ENCODE data around the gene TSC22D1. TPM values are rescaled to one million over a fixed set of nuclear protein-coding genes. Genes with fewer than 3 reads are reported as not detected.

The TSC22D1 gene
- total RNA-seq, 1 experiment from 2014 or later = 72.5 TPM

DNA sequence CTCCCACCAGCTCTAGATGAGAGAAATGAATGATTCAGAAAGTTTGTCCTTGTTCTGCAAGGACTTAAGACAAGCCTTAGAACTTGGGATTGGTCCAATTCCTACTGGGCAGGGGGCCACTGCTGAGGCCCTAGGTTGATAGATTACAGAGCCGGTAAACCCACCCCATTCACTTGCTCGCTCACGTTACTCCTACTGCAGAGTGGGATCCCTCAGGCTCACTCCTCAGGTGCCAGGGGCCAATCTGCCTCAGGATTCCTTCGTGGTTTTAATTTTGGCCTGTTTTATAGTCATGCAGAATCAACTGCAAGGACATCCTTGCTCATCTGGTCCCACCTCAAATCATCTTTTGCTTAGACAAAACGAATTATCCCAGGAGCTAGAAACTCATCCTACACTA, 143.5 kb downstream of the TSC22D1 start (continued):
- TF ChIP-seq TCF7 (CRISPR knock-in tag; IDR thresholded peaks at IDR 0.05; ENCODE audit: low read depth) (no peak), ELF4 (CRISPR knock-in tag; IDR thresholded peaks at IDR 0.05; ENCODE audit: low read depth) (no peak), IRF2 (CRISPR knock-in tag; IDR thresholded peaks at IDR 0.05; ENCODE audit: borderline replicate concordance, low read depth) (no peak)
- TF ChIP-seq, protein P1, sequence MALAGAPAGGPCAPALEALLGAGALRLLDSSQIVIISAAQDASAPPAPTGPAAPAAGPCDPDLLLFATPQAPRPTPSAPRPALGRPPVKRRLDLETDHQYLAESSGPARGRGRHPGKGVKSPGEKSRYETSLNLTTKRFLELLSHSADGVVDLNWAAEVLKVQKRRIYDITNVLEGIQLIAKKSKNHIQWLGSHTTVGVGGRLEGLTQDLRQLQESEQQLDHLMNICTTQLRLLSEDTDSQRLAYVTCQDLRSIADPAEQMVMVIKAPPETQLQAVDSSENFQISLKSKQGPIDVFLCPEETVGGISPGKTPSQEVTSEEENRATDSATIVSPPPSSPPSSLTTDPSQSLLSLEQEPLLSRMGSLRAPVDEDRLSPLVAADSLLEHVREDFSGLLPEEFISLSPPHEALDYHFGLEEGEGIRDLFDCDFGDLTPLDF (CRISPR knock-in tag; IDR thresholded peaks at IDR 0.05) = no peak

DNA sequence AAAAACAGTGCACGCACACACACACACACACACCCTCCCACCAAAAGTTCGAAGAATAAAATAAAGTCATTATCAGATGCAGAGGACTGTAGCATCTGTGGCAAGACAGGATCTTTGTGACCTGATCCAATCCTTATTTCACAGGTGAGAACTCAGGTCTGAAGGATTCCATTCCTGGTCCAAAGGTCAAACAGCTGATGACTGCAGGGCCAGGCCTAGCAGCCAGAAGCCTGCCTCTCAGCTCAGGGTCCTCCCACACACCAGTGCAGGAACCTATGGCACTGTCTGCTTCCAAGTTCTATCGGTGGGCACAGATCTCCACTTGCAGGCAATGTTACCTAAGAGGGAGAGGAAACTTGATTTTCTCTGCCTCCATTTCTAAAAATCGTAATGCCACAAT, 145.0 kb downstream of the TSC22D1 start:
- ChIA-PET CTCF (interaction anchor here (1.1 kb wide), 1 partner anchor 10 kb away, joined by 7 read pairs; no protein-coding TSS in a partner anchor), POLR2A (no interaction called here)
- Mint-ChIP-seq H3K36me3 (peaks cover 26% of the 10 kb centered on the region), H3K4me3 (no peak overlapping the region), H3K9me3 (peaks cover 10% of the 10 kb centered on the region), H3K4me1 (peaks cover 12% of the 10 kb centered on the region), H3K27me3 (ENCODE audit: low read depth) (no peaks in the 10 kb centered on the region), H3K27ac (peak overlapping the region; percentile 57; the same call in 1 of the 2 replicates)
- no peak for DNase-seq (ENCODE audit: low spot score)
- no peak for ATAC-seq
- TF ChIP-seq, protein P2, sequence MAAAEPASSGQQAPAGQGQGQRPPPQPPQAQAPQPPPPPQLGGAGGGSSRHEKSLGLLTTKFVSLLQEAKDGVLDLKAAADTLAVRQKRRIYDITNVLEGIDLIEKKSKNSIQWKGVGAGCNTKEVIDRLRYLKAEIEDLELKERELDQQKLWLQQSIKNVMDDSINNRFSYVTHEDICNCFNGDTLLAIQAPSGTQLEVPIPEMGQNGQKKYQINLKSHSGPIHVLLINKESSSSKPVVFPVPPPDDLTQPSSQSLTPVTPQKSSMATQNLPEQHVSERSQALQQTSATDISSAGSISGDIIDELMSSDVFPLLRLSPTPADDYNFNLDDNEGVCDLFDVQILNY (CRISPR knock-in tag; IDR thresholded peaks at IDR 0.05) = no peak
- no peak for TF ChIP-seq SMAD3 (CRISPR knock-in tag; IDR thresholded peaks at IDR 0.05; ENCODE audit: borderline replicate concordance)
- TF ChIP-seq, protein P3, sequence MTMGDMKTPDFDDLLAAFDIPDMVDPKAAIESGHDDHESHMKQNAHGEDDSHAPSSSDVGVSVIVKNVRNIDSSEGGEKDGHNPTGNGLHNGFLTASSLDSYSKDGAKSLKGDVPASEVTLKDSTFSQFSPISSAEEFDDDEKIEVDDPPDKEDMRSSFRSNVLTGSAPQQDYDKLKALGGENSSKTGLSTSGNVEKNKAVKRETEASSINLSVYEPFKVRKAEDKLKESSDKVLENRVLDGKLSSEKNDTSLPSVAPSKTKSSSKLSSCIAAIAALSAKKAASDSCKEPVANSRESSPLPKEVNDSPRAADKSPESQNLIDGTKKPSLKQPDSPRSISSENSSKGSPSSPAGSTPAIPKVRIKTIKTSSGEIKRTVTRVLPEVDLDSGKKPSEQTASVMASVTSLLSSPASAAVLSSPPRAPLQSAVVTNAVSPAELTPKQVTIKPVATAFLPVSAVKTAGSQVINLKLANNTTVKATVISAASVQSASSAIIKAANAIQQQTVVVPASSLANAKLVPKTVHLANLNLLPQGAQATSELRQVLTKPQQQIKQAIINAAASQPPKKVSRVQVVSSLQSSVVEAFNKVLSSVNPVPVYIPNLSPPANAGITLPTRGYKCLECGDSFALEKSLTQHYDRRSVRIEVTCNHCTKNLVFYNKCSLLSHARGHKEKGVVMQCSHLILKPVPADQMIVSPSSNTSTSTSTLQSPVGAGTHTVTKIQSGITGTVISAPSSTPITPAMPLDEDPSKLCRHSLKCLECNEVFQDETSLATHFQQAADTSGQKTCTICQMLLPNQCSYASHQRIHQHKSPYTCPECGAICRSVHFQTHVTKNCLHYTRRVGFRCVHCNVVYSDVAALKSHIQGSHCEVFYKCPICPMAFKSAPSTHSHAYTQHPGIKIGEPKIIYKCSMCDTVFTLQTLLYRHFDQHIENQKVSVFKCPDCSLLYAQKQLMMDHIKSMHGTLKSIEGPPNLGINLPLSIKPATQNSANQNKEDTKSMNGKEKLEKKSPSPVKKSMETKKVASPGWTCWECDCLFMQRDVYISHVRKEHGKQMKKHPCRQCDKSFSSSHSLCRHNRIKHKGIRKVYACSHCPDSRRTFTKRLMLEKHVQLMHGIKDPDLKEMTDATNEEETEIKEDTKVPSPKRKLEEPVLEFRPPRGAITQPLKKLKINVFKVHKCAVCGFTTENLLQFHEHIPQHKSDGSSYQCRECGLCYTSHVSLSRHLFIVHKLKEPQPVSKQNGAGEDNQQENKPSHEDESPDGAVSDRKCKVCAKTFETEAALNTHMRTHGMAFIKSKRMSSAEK (CRISPR knock-in tag; IDR thresholded peaks at IDR 0.05; ENCODE audit: borderline replicate concordance) = no peak

DNA sequence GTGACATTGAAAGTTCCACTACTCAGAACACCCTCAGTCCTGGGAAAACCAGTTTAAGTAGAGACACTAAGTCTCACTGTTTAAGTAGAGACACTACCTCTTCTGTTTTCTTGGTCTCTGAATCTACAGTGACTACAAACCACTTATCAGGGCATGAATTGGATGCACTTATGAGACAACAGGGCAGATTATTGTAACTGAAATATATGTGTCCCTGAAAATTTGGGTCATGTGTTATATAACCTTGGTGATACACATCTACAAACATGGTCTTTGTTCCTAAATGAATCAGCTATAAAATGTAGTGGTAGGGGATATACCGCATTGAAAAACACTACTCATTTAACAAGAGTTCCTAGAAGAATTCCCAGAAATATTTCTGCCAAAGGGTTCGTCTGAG, 146.8 kb downstream of the TSC22D1 start:
- ChIA-PET CTCF (no interaction called here), POLR2A (no interaction called here)
- Mint-ChIP-seq H3K9me3 (peaks cover 10% of the 10 kb centered on the region), H3K4me1 (peaks cover 6% of the 10 kb centered on the region), H3K27ac (no peak overlapping the region), H3K27me3 (ENCODE audit: low read depth) (no peaks in the 10 kb centered on the region), H3K4me3 (no peak overlapping the region), H3K36me3 (peaks cover 19% of the 10 kb centered on the region)
- no peak for DNase-seq (ENCODE audit: low spot score)
- ATAC-seq = no peak
- TF ChIP-seq, protein P4, sequence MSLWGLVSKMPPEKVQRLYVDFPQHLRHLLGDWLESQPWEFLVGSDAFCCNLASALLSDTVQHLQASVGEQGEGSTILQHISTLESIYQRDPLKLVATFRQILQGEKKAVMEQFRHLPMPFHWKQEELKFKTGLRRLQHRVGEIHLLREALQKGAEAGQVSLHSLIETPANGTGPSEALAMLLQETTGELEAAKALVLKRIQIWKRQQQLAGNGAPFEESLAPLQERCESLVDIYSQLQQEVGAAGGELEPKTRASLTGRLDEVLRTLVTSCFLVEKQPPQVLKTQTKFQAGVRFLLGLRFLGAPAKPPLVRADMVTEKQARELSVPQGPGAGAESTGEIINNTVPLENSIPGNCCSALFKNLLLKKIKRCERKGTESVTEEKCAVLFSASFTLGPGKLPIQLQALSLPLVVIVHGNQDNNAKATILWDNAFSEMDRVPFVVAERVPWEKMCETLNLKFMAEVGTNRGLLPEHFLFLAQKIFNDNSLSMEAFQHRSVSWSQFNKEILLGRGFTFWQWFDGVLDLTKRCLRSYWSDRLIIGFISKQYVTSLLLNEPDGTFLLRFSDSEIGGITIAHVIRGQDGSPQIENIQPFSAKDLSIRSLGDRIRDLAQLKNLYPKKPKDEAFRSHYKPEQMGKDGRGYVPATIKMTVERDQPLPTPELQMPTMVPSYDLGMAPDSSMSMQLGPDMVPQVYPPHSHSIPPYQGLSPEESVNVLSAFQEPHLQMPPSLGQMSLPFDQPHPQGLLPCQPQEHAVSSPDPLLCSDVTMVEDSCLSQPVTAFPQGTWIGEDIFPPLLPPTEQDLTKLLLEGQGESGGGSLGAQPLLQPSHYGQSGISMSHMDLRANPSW (CRISPR knock-in tag; conservative IDR thresholded peaks at IDR 0.05; ENCODE audit: low read depth) = no peak
- TF ChIP-seq CBFB (CRISPR knock-in tag; IDR thresholded peaks at IDR 0.05; ENCODE audit: low read depth) (no peak), MXD4 (CRISPR knock-in tag; IDR thresholded peaks at IDR 0.05; ENCODE audit: borderline replicate concordance) (no peak), ZNF416 (CRISPR knock-in tag; IDR thresholded peaks at IDR 0.05) (no peak), ZNF232 (CRISPR knock-in tag; IDR thresholded peaks at IDR 0.05) (no peak), KAT7 (CRISPR knock-in tag; IDR thresholded peaks at IDR 0.05; ENCODE audit: borderline replicate concordance) (no peak), PRRX2 (CRISPR knock-in tag; IDR thresholded peaks at IDR 0.05) (no peak), ZNF396 (CRISPR knock-in tag; IDR thresholded peaks at IDR 0.05; ENCODE audit: borderline replicate concordance) (no peak), ZNF423 (CRISPR knock-in tag; IDR thresholded peaks at IDR 0.05) (no peak)
- TF ChIP-seq, protein P5, sequence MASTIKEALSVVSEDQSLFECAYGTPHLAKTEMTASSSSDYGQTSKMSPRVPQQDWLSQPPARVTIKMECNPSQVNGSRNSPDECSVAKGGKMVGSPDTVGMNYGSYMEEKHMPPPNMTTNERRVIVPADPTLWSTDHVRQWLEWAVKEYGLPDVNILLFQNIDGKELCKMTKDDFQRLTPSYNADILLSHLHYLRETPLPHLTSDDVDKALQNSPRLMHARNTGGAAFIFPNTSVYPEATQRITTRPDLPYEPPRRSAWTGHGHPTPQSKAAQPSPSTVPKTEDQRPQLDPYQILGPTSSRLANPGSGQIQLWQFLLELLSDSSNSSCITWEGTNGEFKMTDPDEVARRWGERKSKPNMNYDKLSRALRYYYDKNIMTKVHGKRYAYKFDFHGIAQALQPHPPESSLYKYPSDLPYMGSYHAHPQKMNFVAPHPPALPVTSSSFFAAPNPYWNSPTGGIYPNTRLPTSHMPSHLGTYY (CRISPR knock-in tag; IDR thresholded peaks at IDR 0.05) = no peak
- TF ChIP-seq, protein P6, sequence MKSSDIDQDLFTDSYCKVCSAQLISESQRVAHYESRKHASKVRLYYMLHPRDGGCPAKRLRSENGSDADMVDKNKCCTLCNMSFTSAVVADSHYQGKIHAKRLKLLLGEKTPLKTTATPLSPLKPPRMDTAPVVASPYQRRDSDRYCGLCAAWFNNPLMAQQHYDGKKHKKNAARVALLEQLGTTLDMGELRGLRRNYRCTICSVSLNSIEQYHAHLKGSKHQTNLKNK (CRISPR knock-in tag; IDR thresholded peaks at IDR 0.05) = no peak

All from WTC11 (cell line).